Ishikawa (cell line): ENCODE measurements around the gene MAP3K20.

Experiments
- CREB1 ChIP-seq: IDR thresholded peaks from 2 replicates; pipeline ENCODE4 v1.6.1; 2012; ENCODE audit warnings: low read depth
- EGR1 ChIP-seq: IDR thresholded peaks from 2 replicates; pipeline ENCODE4 v1.6.1; 2012
- EP300 ChIP-seq: IDR thresholded peaks from 2 replicates; pipeline ENCODE4 v1.6.1; 2012; ENCODE audit warnings: borderline replicate concordance
- RAD21 ChIP-seq: IDR thresholded peaks from 2 replicates; pipeline ENCODE4 v1.6.1; 2012; ENCODE audit warnings: low read depth
- REST ChIP-seq: IDR thresholded peaks from 2 replicates; pipeline ENCODE4 v1.6.1; 2012; ENCODE audit warnings: low read depth, mild to moderate bottlenecking
- TAF1 ChIP-seq: IDR thresholded peaks from 2 replicates; pipeline ENCODE4 v1.6.1; 2012; ENCODE audit warnings: low read depth, mild to moderate bottlenecking
- TCF12 ChIP-seq: IDR thresholded peaks from 2 replicates; pipeline ENCODE4 v1.6.1; 2012; ENCODE audit warnings: low read depth
- TEAD4 ChIP-seq: IDR thresholded peaks from 2 replicates; pipeline ENCODE4 v1.6.1; 2012
- TF ChIP-seq, protein P1 (sequence below): IDR thresholded peaks from 2 replicates; pipeline ENCODE4 v1.6.1; 2012

DNA sequence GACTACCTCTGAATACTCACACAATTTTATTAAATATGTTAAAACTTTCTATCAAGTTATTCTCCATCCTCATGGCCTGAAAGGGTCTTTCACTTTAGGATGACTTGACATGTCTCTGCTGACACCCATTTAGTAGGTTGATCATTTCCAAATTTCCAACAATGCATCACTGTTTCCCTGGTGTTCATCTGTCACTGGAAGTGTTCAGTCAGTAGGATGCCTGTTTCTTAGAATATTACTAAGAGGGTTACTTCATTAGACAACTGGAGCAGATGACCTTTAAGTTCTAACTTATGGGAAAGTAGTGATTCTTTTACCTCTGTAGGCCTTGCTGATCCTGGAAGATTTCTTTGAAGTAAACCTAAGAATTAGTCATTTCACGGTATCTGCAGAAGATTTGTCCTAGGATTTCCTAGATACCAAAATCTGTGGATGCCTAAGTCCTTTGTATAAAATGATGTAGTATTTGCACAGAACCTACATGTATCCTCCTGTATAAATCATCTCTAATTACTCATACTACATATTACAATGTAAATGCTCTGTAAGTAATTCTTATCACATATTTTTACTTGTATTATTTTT is 77.7 kb downstream of the MAP3K20 start:
- TF ChIP-seq EP300 (no peak), EGR1 (no peak), TAF1 (no peak), RAD21 (no peak), CREB1 (no peak), REST (no peak), TEAD4 (no peak), TCF12 (no peak)
- TF ChIP-seq, protein P1, sequence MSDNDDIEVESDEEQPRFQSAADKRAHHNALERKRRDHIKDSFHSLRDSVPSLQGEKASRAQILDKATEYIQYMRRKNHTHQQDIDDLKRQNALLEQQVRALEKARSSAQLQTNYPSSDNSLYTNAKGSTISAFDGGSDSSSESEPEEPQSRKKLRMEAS, result no peak
